Keratinocyte (primary cell): ENCODE data around the gene FRMPD1.

Experiments used
- EZH2 ChIP-seq: IDR thresholded peaks from one replicate; pipeline ENCODE4 v1.6.1; 2012; ENCODE audit warnings: inconsistent platforms, mild to moderate bottlenecking, low read length, moderate library complexity
- TF ChIP-seq, protein P1 (sequence below), 3 experiments: IDR thresholded peaks in 1 of 3; conservative IDR thresholded peaks in 1 of 3; optimal IDR thresholded peaks in 1 of 3; 2 replicates in 2 of 3; 3 replicates in 1 of 3; pipeline versions ENCODE3 to v1.5.1; 2011; ENCODE audit warnings: low read length in 3 of 3, mild to moderate bottlenecking in 3 of 3, moderate library complexity in 2 of 3, control low read depth in 1 of 3, inconsistent platforms in 1 of 3; ENCODE audit not compliant: insufficient read depth in 2 of 3; ENCODE audit errors: extremely low read depth in 1 of 3

DNA sequence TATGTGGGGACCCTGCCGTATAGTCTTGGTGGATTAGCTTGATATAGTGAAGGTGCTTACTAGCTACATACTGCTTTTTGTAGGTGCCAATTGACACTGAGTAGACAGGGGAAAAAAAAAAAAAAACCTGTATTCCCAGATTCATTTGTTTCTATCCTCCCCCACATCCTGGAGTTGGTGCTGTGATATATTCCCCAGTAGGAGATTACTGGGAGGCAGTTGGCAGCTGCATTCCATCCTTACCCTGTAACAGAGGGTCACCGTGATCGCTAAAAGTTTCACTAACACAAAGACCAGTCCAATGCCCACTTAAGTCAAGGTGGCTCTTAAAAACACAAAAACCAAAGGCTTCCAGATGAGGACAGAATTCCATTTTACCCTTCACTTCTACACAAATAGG is 30.9 kb upstream of the FRMPD1 start:
- TF ChIP-seq, protein P1, sequence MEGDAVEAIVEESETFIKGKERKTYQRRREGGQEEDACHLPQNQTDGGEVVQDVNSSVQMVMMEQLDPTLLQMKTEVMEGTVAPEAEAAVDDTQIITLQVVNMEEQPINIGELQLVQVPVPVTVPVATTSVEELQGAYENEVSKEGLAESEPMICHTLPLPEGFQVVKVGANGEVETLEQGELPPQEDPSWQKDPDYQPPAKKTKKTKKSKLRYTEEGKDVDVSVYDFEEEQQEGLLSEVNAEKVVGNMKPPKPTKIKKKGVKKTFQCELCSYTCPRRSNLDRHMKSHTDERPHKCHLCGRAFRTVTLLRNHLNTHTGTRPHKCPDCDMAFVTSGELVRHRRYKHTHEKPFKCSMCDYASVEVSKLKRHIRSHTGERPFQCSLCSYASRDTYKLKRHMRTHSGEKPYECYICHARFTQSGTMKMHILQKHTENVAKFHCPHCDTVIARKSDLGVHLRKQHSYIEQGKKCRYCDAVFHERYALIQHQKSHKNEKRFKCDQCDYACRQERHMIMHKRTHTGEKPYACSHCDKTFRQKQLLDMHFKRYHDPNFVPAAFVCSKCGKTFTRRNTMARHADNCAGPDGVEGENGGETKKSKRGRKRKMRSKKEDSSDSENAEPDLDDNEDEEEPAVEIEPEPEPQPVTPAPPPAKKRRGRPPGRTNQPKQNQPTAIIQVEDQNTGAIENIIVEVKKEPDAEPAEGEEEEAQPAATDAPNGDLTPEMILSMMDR (optimal IDR thresholded peaks at IDR 0.05 in 1 of 3, IDR thresholded peaks at IDR 0.05 in 1 of 3, conservative IDR thresholded peaks at IDR 0.05 in 1 of 3; ENCODE audit: extremely low read depth in 1 of 3, insufficient read depth in 2 of 3, low read length in 3 of 3), result no peak
- no peak for TF ChIP-seq EZH2
